Choroid plexus epithelial cell (primary cell): ENCODE measurements around the gene ZNF22.

Source experiments
- DNase-seq: peaks from one replicate; pipeline ENCODE4 v3.0.0-alpha.2; 2010; ENCODE audit warnings: low read depth
- H3K4me3 ChIP-seq: 2 replicates; pipeline ENCODE4 v1.5.1; 2011; ENCODE audit warnings: low read depth, mild to moderate bottlenecking, control low read depth, low read length, moderate library complexity
- TF ChIP-seq, protein P1 (sequence below): conservative IDR thresholded peaks from 2 replicates; pipeline ENCODE4 v1.5.1; 2011; ENCODE audit warnings: low read depth, mild to moderate bottlenecking, control low read depth, inconsistent platforms, low read length, moderate library complexity

ZNF22 gene

DNA sequence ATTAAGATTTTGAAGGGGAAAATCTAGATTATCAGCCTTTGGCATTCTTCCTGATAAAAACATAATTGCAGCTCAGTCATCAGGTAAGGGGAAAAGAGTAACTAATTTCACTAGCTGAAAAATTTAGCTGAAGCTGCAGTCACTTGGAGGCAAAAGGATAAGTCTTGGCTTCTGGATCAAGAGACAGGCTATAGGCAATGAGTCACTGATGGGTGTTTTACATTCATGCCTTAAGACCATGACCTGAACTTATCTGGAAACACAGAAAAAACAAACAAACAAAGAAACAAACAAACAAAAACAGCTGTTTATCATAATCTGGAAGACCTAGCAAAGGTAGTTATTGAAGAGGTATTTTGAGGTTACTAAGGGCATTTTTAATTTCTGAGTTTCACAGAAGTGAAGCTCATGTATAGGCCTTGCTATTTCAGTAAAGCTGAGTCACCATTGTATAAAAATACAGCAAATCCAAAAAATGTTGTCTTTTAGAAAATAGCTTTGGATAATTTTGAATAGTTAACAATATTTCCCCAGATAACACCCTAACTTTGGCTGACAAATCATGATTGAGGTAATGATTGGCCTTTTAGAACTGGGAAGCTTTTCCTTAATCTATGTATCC, 40.3 kb downstream of the ZNF22 start:
- DNase-seq: peak; percentile 70
- TF ChIP-seq, protein P1, sequence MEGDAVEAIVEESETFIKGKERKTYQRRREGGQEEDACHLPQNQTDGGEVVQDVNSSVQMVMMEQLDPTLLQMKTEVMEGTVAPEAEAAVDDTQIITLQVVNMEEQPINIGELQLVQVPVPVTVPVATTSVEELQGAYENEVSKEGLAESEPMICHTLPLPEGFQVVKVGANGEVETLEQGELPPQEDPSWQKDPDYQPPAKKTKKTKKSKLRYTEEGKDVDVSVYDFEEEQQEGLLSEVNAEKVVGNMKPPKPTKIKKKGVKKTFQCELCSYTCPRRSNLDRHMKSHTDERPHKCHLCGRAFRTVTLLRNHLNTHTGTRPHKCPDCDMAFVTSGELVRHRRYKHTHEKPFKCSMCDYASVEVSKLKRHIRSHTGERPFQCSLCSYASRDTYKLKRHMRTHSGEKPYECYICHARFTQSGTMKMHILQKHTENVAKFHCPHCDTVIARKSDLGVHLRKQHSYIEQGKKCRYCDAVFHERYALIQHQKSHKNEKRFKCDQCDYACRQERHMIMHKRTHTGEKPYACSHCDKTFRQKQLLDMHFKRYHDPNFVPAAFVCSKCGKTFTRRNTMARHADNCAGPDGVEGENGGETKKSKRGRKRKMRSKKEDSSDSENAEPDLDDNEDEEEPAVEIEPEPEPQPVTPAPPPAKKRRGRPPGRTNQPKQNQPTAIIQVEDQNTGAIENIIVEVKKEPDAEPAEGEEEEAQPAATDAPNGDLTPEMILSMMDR: no peak
- no peak overlapping the region for H3K4me3 ChIP-seq

DNA sequence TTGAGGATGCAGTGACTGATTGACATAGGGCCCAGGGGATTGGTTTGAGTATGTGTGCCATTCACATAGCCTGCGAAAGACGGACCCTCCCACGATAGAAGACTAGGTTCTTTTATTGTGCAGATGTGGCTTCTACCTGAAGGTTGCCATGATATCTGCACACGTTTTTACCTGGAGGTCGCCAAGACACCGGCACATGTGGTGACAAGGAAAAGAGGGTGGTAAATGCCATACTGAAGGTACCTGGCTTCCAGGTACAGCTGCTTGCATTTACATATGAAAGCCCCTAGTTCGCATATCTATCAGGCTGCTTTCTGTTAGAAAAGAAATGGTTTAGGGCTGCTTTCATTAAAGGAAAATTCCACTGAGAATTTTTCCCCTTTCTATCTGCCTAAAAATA, 43.6 kb downstream of the ZNF22 start:
- TF ChIP-seq, protein P1: no peak
- no peak overlapping the region for H3K4me3 ChIP-seq
- DNase-seq: no peak

DNA sequence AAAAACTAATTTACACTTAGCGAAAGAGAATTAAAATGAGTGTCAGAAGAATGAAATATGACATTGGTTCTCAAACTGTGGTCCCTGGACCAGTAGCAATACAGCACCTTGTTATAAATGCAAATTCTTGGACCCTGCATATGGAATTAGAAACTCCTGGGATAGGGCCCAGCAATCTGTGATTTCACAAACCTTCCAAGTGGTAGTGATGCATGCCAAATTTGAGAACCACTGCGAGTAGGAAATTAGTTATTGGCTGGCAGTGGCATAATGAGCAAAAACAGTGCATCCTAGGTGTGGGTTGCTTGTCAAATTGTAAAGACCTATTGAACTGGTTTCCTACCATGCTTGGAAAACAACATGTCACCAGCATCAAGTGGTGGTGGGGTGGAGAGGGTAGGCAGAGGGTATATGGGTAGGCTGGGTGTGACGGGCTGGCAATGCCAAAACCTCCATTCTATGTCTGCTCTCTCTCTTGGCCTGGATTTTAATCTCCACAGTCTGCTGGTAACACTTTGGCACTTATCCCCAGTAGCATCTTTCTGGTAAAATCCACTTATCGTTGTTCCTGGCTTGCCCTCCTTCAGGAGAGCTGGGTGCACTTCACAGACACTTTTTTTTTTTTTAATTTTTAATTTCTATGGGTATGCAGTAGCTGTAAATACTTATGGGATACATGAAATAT, 50.0 kb downstream of the ZNF22 start:
- TF ChIP-seq, protein P1: no peak
- no peak for DNase-seq

DNA sequence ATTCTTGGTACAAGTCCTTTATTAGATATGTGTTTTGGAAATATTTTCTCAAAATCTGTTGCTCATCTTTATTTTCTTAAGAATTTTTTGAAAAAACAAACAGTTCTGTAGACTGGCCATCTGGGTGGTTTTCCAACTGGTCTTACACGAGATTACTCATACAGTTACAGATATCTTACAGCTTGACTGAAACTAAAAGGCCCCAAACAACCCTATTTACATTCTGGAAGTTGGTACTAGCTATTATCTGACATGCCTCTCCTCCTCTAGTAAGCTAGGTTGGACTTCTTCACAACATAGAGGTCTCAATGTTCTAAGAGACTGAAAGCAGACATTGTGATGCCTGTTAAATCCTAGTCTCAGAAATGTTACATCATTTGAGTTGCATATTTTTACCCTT, 52.0 kb downstream of the ZNF22 start:
- no peak overlapping the region for H3K4me3 ChIP-seq
- TF ChIP-seq, protein P1: no peak
- peak; percentile 66 for DNase-seq

More for the DNA sequence above, 50.0 kb downstream of the ZNF22 start:
- no peak overlapping the region for H3K4me3 ChIP-seq

DNA sequence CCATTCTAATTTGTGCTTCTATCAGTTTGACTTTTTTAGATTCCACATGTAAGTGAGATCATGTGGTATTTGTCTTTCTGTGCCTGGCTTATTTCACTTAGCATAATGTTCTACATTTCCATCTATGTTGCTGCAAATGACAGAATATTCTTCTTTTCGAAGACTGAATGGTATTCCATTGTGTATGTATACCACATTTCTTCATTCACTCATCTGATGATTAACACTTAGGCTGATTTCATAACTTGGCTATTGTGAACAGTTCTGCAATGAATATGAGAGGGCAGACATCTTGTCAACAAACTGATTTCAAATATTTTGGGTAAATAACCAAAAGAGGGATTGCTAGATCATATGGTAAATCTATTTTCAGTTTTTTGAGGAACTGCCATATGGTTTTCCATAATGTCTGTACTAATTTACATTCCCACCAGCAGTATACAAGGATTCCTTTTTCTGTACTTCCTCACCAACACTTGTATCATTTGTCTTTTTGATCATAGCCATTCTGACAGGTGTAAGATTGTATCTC, 52.9 kb downstream of the ZNF22 start:
- no peak overlapping the region for H3K4me3 ChIP-seq
- DNase-seq: no peak
- TF ChIP-seq, protein P1: no peak
